GM23248 (cell line): ENCODE data around the gene TELO2.

ENCODE experiments used
- EZH2 ChIP-seq: fragments of 200-600 bp; sonication (generic); IDR thresholded peaks from 2 replicates; pipeline ENCODE4 v1.6.1; 2018; ENCODE audit warnings: antibody characterized with exemption, mild to moderate bottlenecking; ENCODE audit not compliant: insufficient read depth, poor library complexity, severe bottlenecking
- EZH2phosphoT487 ChIP-seq: fragments of 200-600 bp; sonication (generic); IDR thresholded peaks from 2 replicates; pipeline ENCODE4 v1.6.1; 2018; ENCODE audit warnings: antibody characterized with exemption, moderate library complexity, mild to moderate bottlenecking, low read depth; ENCODE audit not compliant: insufficient read depth

DNA sequence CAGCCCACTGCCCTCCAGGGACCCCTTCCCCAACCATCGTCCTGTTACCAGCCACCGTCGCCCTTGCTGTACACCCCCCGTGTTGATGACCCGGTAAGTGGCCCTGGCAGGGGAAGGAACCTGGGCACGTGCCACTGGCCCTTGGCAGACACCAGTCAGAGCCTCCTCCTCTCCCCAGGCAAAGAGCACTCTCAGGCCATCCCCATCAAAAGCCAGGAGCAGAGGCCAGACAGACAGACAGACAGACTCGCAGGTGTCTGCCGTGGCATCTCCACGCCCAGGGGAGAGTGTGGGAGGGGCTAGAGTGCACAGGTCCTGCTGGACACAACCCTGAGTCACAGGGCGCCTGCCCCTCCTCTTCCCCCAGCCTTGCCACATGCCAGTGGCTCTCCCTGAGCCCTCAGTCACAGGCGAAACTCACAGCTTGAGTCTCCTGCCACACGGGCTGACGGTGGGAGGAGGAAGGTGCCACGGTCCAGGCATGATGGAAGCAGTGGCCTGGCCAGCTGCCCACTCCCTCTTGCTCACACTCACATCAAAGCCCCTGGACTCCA, 26.1 kb upstream of the TELO2 start:
- TF ChIP-seq EZH2phosphoT487, result no peak
- no peak for TF ChIP-seq EZH2
